Measurements from ENCODE around the gene PHOSPHO1.

PHOSPHO1 gene

DNA sequence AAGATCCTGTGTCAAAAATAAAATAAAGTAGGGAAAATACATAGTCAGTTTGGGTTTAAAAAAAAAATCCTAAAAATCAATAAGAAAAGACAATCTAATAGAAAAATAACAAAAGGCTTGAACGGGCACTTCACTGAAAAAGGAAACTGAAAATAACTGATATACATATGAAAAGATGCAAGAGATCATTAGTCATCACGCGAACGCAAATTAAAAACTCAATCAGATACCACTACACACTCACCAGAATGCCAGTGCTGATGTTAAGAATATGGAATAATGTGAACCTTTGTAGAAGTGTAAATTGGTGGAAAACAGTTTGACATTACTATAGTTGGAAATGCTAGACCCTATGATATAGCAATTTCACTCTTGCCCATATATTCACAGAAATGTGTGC, 34.8 kb downstream of the PHOSPHO1 start:
- no peak for DNase-seq (ENCODE audit: low read depth)
- TF ChIP-seq, protein P1, sequence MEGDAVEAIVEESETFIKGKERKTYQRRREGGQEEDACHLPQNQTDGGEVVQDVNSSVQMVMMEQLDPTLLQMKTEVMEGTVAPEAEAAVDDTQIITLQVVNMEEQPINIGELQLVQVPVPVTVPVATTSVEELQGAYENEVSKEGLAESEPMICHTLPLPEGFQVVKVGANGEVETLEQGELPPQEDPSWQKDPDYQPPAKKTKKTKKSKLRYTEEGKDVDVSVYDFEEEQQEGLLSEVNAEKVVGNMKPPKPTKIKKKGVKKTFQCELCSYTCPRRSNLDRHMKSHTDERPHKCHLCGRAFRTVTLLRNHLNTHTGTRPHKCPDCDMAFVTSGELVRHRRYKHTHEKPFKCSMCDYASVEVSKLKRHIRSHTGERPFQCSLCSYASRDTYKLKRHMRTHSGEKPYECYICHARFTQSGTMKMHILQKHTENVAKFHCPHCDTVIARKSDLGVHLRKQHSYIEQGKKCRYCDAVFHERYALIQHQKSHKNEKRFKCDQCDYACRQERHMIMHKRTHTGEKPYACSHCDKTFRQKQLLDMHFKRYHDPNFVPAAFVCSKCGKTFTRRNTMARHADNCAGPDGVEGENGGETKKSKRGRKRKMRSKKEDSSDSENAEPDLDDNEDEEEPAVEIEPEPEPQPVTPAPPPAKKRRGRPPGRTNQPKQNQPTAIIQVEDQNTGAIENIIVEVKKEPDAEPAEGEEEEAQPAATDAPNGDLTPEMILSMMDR (IDR thresholded peaks at IDR 0.05; ENCODE audit: low read depth, low read length, missing control alignments): no peak
- in situ Hi-C loops (cut with HindIII; ENCODE audit: low sequenced_read_pairs): no loop called here
- no peak overlapping the region for H3K4me3 ChIP-seq (ENCODE audit: low read depth, low read length)

DNA sequence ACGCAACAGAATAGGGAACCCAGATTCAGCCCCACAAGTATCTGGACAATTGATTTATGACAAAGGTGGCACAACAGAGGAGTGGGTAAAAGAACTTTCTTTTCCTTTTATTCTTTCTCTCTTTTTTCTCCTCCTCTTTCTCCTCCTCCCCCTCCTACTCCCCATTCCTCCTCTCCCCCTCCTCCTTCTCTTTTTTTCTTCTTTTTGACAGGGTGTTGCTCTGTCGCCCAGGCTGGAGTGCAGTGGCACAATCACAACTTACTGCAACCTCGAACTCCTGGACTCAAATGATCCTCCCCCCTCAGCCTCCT, 36.3 kb downstream of the PHOSPHO1 start:
- no peak overlapping the region for H3K4me3 ChIP-seq (ENCODE audit: low read depth, low read length)
- DNase-seq (ENCODE audit: low read depth): no peak
- in situ Hi-C loops (cut with HindIII; ENCODE audit: low sequenced_read_pairs): no loop called here
- TF ChIP-seq, protein P1 (IDR thresholded peaks at IDR 0.05; ENCODE audit: low read depth, low read length, missing control alignments): no peak

DNA sequence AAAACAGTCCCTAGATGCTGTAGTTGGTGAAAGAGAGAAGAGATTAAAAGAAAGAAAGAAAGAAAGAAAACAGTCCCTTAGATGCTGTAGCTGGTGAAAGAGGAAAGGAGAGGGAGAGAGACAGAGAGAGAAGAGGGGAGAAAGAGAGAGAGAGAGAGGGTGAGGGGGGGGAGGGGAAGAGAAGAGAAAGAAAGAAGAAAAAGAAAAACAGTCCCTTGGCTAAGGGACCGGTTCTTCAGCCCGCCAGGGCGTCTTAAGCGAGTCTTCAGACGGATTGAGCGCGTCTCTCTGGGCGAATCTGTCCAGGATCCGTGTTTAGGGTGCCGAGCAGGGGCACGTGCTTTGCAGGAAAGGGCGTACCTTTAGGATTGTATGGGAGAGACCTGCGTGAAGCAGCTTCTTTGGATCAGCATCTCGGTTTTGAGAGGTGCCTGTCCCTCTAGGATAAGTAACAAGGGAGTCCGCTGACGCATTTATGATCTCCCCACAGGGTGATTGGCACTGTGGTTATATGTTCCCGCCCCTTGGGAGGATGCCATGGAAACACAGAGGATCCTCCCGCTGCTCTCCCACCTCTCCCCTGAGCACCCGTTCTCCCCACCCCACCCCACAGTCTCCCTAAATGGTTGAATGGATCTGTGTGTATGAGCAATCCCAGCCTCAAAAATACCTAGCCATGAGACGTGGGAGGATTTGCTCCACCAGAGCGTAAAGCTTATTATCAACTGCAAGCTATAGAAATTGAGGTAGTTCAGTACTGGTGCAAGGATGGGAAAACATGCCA, 36.9 kb downstream of the PHOSPHO1 start:
- in situ Hi-C loops (cut with HindIII; ENCODE audit: low sequenced_read_pairs): no loop called here
- peak; percentile 24 for DNase-seq (ENCODE audit: low read depth)

DNA sequence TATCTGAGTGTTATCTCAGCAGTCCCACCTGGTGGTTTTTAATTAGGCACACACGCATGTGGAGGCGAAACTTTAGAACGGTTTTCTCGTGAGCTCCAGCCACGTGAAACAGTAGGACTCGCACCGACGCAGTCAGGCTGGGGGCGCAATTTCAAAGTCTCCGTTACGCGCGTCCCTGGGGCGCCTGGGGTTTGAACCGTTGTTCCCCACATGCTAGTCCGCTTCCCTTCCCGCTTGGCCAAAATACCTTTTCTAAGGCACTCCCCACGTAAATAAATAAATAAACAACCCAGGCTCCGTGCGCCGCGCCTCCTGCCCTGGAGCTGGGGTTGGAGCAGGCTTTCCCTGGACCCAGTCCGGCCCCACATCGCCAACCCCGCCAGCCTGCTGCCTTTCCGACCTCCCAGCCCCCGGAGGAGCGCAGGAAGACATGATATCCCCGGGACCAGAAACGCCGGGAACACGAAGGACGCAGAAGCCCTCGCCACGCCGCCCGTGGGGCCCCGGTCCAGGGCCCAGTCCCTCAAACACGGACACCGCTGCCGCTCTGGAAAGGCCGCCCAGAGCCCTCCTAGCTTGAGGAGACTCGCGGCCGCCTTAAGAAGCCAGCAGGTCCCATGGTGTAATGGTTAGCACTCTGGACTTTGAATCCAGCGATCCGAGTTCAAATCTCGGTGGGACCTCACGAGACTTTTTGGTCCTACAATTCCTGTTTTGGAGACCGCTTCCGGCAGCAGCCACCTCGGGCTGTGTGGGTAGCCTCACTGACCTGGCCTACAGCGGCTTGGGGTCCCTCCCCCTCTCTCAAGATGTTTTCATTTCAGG, 38.5 kb downstream of the PHOSPHO1 start:
- in situ Hi-C loops (cut with HindIII; ENCODE audit: low sequenced_read_pairs): no loop called here

More for the DNA sequence above, 36.9 kb downstream of the PHOSPHO1 start:
- peak overlapping the region; percentile 72 for H3K4me3 ChIP-seq (ENCODE audit: low read depth, low read length)
- TF ChIP-seq, protein P1 (IDR thresholded peaks at IDR 0.05; ENCODE audit: low read depth, low read length, missing control alignments): no peak

DNA sequence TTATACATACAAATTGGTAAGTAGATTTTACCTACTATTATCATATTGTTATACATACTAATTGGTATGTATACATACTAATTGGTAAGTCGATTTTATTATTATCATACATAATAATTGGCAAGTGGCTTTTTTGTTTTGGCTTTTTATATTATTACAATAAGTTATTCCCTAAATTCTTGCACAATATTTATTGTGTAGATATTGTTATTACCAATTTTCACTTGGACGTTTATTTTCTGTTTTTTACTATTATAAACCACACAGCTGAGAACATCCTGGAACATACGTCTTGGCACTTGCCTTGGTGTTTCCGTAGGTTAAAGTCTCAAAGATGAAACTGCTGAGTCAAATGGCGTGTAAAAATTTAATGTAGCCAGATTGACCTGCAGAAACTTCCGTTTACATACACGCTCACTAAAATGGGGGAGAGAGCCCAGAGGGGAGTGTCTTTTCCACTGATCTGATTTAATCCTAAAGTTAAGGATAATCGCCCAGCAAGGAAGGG, 39.1 kb downstream of the PHOSPHO1 start:
- DNase-seq (ENCODE audit: low read depth): peak; percentile 9
- TF ChIP-seq, protein P1 (IDR thresholded peaks at IDR 0.05; ENCODE audit: low read depth, low read length, missing control alignments): no peak
- H3K4me3 ChIP-seq (ENCODE audit: low read depth, low read length): peak overlapping the region; percentile 72
- in situ Hi-C loops (cut with HindIII; ENCODE audit: low sequenced_read_pairs): no loop called here

More for the DNA sequence above, 38.5 kb downstream of the PHOSPHO1 start:
- peak overlapping the region; percentile 72 for H3K4me3 ChIP-seq (ENCODE audit: low read depth, low read length)
- TF ChIP-seq, protein P1 (IDR thresholded peaks at IDR 0.05; ENCODE audit: low read depth, low read length, missing control alignments): peak; percentile 25
- DNase-seq (ENCODE audit: low read depth): peak; percentile 40

DNA sequence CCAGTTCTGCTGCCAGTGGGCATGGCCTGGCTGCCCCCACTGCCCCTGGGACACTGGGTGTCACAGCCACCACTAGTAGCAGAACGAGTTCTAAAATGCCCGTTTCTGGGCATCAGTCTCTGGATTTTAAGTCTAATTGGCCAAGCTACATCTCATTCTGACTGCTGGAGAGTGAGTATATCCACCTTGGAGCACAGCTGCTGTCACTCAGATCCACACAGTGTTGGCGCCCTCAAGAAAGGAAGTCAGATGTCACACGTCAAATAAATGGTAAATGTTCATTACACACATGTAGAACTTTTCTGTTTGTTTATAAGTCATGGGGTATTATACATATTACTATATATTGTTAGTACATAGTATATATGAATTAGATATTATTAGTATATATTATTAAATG, 39.7 kb downstream of the PHOSPHO1 start:
- TF ChIP-seq, protein P1 (IDR thresholded peaks at IDR 0.05; ENCODE audit: low read depth, low read length, missing control alignments): no peak
- no peak overlapping the region for H3K4me3 ChIP-seq (ENCODE audit: low read depth, low read length)
- no peak for DNase-seq (ENCODE audit: low read depth)
- in situ Hi-C loops (cut with HindIII; ENCODE audit: low sequenced_read_pairs): no loop called here

Data from astrocyte of the cerebellum (primary cell).